NCI-H2196 treated with DMSO at 0.1 percent for 48 hours (cell line): ENCODE data around the gene ACIN1.

Experiments
- DNase-seq: peaks from one replicate; lab custom pipeline; 2025; ENCODE audit not compliant: unreplicated experiment; lab: John Stamatoyannopoulos, UW

Gene ACIN1

DNA sequence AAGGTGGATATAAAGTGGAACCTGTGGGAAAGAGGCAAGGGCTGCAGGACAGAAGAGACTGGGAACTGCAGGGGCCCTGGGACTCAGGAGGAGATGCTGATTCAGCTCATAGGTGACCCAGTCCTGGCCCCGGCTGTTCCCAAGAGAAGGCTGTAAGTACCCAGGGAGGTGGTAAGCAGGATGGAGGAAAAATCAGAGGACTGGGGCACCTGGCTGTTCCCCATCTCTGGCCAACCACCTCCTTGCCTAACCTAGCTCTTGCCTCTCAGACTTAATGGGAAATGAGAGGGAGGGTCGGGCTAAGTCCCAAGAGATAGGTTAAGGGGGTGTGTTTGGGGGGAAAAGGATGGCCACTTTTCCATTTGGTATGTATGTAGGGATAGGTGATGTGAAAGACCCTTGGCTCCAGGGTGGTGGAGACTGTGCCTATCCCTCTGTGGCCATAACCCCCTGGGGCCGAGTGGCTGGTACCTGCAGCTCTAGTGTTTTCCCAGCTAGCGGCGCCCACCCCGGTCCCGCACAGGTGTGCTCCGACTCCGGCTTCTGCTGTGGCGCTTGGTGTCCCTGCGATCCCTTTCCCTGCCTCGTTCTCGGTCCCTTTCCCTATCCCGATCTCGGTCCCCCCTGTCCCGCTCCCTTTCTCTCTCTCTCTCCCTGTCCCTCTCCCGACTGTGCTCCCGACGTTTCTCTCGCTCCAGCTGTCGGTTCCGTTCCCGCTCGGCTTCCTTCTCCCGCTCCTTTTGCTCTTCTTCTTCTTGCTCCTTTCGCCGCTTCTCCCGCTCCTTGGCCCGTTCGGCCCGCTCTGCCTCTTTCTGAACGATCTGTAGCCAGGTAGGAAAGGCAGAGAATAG lies 36.1 kb downstream of the ACIN1 start:
- no peak for DNase-seq

DNA sequence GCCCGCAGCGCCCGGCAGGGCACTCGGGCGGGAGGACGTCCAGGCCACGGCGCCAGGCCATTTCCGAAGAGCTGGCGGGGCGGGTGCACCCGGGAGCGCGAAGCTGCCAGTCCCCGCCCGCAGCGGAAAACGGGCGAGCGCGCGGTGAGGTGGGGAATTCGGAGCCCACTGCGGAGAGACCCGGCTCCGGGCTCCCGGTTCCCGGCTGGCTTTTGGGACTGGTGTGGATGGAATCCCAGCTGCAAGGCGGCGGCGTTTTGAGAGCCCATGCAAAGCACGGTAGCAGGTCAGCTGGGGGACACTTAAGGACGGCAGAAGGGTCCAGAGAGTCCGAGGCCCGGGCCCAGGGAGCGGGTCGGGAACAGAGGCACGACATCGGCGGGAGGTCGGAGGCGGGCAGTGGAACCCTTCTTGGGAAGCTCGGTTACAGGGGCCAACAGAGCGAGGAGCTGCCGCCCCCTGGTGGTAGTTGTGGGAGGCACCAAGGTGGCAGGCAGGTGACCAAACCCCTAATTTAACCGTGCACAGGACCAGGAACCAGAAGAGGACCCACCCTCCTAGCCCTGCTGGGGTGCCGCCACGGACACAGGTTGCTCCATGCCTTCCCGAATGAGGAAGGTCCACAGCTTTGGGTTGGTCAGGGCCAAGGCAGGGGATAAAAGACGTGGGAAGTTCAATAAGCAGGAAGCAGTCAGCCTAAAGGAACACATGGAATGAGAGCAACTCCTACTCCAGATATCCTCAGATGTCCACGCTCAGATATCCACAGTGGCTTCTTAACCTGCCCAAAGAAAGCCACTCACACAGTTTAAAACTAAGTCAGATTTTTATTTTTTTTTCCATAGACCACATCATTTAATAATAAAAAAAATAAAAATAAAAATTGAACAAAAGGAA lies 36.9 kb downstream of the ACIN1 start:
- DNase-seq: no peak

DNA sequence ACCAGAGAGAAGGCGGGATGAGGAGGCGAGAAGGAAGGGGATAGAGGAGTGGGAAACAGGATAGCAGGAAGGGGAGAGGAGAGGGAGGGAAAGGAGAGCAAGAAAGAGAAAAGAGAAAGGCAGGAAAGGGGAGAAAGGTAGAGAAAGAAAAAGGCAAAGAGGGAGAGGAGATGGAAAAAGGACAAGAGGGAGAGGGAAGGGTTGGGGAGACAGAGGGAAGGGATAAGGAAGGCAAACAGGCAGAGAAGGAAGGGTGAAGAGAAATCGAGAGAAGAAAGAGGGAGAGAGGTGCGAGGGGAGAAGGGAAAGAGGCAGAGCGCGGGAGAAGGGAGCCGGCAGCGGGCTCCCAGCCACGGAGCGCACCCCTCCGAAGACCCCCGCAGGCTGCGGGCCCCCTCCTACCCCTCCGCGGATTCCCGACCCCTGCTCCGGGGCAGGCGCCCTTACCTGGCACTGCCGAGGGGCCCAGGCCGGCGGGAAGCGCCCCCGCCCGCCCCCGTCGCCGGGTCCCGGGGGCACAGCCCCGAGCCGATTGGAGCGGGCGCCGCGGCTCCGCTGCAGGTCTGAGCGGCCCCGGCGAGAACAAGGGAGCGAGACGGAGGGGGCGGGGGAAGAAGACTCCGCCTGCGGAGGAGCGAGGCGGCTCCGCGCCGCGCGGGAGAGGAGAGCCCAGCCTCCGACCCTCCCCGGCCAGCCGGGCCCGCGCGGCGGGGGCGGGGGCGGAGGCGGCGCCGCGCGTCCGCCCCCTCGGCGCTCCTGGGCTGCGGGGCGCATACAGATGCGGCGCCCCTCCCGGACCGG lies 37.8 kb downstream of the ACIN1 start, which contains the start of gene CDH24:
Gene CDH24, minus strand, starts transcription at position 565 of the 801 bp plus-strand sequence. CDS start 1,787 bp downstream, outside the sequence.
- DNase-seq: no peak

DNA sequence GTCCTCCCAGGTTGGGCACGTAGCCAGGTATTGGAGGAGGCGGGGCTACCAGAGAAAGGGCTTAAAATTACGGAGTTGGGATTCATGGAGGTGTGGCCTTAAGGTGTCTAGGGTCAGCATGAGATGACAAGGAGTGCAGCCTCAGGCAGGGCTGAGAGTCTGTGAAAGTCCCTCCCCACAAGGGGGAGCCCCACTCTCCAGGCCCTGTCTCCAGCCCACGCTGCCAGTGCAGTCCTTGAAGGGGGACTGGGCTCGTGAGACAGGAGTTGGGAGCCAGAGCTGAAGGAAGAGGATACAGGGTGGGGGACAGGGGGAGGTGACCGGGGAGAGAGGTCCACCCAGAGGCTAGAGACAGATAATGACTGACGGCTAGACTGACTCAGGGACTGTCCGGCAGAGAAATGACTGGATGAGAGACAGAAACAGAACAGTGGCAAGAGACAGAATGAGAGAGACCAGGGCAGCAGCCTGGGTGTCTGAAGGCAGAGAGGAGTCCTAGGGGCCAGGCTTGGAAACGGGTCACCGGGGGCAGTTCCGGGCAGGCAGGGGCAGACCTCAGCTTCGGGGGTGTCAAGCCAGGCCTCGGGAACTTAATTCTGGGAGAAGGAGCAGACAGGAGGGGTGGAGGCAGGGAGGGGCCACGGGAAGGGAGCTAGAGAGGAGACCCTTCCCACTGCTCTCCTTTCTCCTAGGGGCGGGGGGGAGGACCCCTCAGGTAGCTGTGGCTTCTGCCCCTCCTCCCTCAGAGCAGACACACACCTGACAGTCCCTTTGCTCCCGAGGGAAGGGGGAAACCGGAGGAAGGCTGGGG lies 38.6 kb downstream of the ACIN1 start:
- DNase-seq: no peak

DNA sequence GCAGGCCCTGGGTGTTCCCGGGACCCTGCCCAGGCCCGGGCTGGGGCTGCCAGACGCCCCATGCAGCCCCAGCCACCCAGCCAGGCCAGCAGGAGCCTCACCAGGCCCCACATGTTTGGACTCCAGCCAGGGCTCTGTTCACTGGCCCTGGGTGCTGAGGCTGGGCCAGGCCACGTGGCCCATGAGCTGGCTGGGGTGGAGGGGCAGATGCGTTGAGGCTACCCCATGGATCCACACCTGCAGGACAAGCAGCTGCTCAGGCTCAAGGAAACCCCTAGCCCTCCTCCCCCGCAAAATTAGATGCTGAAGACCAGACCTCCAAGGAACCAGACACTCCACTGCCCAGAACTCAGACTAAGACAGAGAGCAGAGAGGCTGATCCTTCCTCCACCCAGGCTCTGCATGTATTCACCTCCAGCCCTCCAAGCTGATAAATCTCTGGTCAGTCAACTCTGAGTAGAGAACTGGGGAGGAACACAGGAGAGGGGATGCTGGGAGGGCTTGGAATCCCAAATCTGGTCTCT lies 39.3 kb downstream of the ACIN1 start:
- DNase-seq: no peak

DNA sequence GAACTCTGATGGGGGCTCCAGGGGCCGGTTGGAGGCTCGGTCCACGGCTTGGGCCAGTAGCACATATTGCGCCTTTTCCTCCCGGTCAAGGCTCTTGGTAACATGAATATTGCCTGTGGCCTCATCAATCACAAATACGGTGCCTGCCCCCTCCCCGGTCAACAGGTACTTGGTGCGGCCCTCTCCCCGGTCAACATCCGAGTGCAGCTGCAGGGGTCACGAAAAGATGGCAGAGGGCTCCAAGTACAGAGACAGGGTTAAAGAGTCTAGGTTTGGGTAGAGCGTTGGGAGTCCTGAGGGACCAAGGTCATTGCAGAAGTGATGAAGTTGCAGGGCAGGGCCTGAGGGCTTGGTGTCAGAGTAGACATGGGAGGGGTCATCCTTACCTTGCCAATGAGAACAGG lies 39.8 kb downstream of the ACIN1 start:
- DNase-seq: no peak

DNA sequence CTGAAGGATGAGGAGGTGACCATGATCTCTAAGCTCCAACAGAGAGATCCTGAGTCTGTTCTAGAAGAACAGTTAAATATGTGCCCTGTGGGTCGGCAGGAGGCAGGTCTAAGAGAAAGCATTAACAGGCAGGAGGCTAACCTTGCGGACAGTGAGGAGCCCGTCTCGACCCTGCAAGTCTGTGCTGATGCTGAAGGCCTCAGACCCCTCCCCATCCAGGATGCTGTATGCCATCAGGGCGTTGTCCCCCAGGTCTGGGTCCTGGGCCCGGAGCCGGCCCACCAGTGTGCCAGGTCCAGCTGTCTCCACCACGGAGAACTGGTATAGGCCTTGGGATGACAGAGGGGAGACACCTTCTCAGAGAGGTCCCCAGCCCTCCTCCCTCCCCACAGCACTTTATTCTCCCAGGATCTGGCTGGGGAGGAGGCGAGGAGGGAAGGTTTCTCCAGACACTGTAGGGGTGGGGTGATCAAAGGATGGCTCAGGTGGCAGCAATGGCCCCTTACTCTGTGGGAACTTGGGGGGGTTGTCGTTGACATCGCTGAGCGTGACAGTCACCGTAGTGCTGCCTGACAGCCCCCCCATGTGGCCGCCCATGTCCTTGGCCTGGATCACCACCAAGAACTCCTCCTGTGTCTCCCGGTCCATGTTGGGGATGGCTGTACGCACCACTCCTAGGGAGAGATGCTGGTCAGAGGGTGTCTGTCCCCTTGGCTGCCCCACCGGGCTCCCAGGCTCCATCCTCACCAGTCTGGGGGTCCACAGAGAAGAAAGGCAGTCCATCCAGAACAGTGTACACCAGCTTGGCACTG lies 40.7 kb downstream of the ACIN1 start:
- no peak for DNase-seq

DNA sequence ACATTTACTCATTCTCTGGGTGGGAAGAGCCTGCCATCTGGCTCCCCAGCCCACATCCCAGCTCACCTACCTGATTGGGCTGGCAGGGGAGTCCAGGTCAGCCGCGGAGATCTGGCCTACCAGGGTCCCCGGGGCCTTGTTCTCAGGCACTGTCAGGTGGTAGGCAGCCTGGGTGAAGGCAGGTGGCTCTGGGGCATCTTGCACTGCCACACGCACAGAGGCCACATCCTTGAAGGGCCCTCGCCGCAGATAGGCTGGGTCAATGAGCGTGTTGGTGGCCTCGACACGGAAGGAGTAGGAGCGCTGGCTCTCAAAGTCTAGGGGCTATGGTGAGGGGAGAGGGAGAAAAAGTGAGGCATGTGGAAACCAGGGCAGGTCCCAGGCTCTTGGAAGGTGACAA lies 41.5 kb downstream of the ACIN1 start:
- DNase-seq: no peak

DNA sequence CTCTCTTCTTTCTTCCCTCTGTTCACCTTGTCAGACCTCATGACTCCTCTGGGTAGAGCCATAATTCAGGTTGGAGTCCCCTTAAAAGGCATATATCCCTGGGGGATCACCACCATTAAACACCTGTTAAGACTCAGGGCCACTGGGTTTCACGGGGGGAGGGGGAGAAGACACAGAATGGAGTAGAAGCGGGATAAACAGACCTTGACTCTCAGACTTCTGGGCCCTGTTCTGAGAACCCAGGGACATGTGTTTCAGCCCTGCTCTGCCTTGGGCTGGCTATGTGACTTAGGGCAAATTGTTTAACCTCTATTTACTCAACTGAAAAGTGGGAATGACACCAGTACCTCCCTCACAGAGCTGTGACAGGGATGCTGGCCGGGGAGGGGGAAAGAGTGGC lies 42.3 kb downstream of the ACIN1 start:
- DNase-seq: no peak

DNA sequence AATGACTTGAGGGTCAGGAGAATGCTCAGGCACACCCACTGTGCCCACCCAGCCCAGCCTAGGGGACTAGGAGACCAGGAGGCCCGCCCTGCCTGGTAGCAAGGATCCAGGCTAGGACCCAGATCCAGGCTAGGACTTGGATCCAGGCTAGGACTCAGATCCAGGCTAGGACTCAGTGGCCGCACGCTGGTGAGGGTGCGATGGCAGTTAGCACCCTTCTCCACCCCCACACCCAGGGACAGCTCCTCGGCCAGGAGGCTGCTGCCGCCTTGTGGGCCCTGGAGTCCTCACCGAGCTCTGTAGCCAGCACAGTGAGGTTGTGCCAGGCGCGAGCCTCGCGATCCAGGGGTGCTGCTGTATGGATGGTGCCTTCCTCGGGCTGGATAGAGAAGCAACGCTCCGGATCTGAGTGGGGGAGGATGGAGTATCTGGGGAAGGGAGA lies 42.7 kb downstream of the ACIN1 start:
- DNase-seq: no peak

DNA sequence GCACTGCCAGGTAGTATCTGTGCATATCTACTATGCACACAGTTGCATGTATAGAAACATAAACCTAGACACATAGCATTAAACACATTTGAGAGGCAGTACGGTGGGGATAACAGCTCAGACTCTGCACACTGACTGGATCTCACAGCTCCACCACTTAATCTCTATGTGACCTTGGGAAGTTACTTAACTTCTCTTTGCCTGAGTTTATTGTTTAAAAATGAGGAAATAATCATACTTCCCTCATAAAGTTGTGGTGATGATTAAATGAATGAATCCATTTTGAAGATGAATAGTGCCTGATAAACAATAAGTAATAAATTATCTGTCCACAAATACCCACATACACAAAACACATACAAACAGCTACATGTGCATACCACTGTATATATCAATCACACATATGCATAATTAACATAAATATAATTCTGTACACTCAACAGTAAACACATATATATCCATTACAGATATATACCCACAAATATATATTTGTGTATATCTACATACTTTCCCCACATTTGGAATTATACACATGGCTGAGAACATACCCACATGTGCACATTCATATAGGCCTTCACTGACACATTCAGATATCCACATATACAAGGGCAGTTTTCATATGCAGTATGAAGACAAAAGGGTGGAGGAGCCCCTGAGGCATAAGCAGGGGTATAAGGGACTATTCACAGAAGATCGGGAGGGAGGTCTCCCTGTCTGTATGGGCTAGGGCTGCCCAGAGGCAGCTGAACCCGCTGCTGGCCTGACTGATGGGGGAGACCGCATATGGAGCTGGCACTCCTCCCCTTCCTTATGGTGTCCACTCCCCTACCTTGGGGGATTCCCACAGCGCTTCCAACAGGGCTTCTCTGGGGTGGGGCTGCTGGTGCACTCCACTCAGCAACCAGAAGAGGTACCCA lies 43.5 kb downstream of the ACIN1 start:
- no peak for DNase-seq

DNA sequence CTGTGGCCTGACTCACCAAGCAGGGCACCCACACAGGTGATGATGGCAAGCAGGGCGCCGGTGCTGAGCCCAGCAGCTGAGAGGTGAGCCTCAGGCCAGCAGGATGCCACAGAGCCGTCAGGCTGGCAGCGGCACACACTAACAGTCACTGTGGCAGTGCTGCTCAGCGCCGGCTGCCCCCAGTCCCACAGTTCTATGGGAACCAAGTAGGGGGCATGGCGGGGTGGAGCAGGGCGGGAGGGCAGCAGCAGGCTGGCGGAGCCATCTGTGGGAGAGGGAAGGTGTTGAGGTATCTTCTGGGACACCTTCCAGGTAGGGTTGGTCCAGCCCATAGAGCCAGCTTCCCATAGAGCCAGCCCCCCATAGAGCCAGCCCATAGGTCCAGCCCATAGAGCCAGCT lies 45.9 kb downstream of the ACIN1 start:
- no peak for DNase-seq

DNA sequence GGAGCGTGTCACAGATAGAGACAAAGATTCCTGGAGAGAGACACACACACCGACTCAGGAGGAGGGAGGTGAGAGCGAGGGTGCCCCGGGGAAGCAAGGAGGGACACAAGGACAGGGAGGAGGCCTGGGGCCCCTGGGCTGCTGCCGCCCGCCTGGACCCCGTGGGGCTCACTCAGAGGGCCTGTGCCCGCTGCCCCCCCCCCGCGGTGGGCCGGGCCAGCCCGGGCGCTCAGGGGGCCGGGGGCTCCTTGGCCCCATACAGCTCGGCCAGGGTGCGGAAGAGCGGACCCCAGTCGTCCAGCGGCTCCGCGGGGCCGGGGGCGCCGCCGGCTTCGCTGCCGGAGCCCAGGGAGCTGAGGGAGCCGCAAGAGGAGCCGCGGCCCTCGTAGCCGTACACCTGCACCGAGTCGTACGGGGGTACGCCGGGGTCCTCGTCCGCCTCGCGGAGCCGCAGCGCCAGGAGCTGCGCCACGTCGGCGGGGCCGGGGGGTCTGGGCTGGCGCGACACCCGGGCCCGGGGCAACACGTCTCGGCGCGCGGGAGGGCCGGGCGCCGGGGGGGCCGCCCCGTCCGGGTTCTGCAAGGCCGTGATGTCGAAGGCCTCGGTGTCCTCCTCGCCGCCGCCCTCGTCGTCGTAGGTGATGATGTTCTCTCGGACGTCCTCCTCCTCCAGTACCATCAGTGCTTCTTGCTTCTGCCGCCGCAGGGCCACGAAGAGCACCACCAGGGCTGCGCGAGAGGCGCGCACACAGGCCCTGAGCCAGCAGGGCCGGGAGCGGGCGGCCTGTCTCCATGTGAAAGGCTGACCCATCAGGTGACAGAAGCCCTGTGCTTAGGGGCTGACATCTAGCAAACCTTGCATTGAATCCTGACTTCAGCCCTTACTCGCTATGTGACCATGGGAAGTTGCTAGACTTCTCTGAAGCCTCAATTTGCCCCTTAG lies 46.9 kb downstream of the ACIN1 start:
- DNase-seq: no peak

DNA sequence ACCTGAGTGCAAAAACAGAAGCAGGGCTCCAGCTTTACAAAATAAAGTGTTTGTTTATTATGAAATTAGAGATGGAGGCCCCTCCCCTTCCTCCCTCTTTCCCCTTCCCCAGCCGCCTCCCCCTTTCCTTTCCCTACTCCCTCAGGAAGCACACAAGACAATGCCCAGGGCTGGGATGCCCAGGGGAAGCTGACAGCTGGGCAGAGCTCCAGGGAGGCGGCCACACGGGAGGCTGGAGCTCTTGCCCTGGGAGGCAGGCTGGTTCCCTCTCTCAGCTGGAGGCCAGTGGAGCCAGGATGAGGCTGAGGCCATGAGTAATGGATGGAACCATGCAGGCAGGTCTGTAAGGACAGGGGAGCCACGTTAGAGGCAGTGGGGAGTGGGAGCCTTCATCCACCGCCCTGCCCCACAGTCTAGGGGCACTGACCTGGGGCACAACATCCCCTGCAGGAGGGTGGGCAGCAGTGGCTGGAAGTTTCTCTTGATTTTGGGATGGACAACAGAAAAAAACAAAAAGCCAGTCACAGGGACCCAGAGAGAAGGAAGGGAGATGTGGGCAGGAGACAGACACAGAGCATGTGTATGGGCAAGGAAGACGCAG lies 47.8 kb downstream of the ACIN1 start:
- no peak for DNase-seq

DNA sequence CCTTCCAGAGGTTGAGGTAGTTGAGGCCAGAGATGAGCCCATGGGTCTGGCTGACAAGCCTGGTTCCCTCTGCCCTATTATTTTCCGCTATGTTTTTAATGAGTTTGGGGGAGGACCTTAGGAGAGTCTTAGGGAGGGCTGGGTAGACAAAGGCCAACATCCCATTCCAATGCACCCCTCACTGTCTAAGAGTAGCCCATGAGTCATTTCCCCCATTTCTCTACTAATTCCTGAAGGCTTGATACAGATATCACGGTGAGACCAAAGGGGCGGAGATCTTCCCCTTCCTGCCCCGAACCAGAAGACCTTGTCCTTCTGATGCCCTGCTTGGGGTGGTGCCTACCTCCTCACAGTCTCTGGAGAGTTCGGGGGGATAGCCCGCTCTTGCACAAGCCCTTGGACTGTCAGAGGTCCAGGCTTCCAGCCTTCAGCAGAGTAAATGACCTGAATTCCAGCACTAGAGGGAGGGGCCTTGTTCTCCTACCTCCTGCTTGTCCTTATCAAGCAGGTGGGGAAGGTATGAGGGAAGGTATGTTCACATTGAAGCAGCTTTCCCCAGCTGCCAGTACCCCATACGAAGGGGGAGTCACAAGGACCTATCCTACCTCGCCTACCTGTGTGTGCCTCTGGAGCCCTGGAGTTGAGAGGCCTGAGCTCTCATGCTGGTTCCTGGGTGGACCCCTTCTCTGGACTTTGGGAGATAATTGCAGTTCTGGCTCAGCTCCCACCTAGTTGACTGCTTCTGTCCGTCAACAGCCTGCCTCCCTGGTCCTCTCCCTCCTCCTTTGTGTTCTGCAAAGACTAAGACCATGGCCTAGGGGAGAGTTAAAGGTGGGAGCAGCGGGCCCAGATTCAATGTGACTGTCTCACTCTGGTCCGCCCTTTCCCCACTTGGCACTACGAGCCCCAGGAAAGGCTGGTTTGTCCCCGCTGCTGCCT lies 49.2 kb downstream of the ACIN1 start:
- no peak for DNase-seq

DNA sequence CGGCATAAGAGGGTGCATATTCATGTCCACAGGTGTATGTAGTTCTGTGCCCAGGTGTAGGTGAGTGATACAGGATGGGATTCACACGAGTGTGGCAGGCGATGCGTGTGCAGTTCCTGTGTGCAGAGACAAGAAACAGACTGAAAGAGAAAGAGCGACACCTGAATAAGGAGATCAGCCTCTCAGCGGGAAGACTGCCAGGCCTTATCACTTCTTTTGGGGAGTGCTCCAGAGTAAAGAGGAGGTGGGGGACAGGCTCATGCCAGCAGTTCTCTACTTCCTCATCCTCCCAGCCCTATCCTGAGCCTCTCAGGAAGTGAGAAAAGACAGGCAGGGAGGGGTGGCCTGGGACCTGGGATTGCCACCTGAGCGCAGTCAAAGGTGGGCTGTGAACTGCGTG lies 50.1 kb downstream of the ACIN1 start:
- DNase-seq: no peak
